ENCODE data around the gene B3GNT9.
"Not testable (repeated sequence)": the region's sequence is repeated elsewhere in the genome, so short reads cannot be mapped to it uniquely, and the experiment has no call there.

Gene B3GNT9

DNA sequence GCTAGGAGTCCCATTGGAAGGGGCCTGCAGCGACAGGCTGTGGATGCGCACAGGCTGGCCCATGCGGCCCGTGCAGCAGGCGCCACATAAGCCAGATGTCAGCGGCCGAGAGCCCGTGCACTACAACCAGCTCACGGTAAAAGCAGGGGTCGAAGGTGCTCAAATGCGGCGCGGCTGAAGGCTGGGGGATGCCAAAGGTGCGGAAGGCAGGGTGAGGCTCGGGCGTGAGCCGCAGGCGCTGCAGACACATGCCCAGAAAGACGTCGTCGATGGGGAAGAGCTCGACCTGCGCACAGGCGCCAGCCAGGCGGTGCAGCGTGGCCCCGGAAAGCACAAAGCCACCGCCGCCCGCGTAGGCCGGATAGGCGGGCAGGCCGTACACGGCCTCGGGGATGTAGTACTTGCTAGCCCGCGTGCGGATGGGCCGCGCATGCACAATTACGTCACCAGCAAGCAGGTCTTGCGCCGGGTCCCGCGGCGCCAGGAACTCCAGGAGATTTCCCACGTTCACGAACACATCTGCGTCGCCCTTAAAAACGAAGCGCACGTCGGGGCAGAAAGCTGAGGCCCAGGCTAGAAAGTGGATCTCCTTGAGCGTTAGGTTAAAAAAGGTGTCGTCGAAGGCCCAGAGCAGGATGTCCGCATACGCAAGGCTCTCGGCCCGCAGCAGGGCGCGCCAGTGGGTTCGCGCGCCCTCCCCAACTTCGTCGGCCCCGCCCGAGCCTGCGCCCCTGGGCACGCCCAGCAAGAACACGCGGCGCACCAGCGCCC is 1.3 kb downstream of the B3GNT9 start:
- no peak for DNase-seq

- DNase-seq, result no peak
Observed at GRCh38 chr16:67148656-67149275, 2.0 kb downstream of the B3GNT9 start.

DNA sequence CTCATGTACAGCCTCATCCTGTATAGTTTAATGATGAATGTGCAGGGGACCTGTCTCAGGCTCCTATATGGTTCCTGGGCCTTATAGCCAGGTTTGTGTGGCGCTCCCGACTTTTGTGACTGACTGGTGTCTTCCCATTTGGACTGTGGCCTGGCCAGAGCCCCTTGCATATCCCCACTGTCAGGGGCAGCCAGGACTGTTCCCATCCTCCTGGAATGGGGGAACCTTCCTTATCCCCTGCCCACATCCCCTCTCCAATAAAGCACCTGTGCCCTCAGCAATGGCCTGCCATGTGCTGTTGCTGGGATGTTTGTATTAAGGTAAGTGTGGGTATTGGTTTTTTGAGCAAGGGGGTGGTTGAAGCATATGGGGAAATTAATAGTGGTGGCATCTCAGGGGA is 2.6 kb downstream of the B3GNT9 start:
- no peak for DNase-seq

DNA sequence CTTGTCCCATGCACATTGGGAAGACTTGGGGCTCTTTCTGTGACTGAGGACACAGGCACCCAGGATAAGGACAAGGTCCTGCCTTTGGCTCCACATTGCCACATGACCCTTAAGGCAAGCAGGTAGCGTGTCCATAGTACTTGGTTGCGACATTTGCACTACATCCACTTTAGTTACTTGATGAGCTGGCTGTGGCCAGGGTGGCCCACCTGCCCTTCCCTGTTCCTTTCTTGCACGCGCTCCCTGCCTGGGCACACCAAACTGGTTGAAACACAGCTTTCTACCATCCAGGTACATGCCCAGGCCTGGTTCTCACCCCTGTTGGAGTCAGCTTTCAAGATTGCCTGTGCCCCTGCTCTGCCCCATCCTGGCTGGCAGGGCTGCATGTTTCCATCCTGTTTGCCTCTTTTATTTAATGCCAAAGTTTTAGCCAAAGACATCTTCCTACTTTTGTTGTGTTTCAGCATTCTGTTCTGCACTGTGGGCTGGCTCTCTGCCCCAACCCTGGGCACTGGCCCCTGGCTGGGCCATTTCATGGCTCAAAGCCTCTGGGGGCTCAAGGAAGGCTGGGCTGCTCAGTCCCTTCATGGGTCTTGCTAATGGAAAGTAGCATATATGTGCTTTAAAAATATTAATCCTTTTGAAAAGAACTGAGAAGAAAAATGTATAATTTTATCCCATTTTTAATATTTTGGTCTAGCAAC is 3.2 kb downstream of the B3GNT9 start:
- no peak for DNase-seq

DNA sequence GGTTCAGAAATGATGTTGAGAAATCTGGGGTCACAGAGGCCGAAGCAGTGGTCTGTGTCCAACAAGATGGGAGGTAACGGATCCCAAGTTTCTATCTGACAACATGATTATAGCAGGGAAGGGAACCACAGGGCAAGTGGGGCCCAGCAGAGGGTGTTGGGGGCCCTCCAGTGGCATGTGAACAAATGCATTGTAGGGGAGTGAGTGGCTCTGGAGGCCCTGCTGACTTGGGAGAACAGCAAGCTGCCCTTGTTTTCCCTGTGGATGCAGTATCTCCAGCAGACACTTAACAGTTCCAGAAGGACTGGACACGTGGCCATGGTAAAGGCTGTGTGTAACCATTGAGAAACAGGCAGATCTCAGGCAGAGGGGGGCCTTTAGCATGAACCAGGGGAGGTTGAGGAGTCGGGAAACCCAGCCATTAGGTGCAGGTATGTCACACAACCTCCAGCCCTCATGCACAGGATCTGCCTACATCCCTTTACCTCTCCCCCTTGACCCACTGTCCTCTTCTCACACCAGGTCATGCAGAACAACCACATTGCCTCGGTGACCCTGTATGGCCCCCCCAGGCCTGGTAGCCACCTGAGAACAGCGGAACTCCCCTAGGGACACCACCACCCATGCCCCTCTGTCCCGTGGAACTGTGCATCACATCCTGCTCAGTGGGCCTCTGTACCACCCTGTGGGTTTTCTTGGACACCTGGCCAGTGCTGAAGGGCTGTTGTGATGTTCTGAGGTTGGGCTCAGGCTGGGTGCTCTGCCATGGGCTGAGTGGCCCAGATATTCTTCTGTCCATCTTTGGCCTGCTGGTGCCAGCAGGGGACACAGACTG is 4.1 kb downstream of the B3GNT9 start:
- no peak for DNase-seq

GRCh38 chr16:67145746-67146145 is 5.1 kb downstream of the B3GNT9 start:
- no peak for DNase-seq

- DNase-seq, result no peak
Observed at GRCh38 chr16:67144943-67145342, 5.9 kb downstream of the B3GNT9 start.

GRCh38 chr16:67142342-67142741 is 8.5 kb downstream of the B3GNT9 start:
- DNase-seq, result no peak

DNA sequence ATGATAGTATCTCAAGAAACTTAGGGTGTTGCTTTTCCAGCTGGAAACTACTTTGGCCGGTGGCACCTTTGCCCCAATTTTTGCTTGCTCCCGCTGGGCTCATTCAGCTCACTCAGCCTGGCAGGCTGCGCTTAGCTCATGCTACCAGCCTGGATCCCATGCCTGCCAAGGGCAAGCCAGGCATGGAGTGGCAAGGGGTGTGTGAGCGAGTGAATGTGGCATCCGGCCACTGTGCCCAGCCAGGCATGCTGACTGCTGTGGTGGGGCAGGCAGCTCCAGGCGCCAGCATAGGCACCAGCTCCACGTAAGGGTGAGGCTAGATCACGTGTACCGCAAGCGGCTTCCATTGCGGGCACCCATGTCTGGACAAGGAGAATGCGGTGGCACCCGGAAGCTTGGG is 9.4 kb downstream of the B3GNT9 start:
- DNase-seq, result no peak

DNA sequence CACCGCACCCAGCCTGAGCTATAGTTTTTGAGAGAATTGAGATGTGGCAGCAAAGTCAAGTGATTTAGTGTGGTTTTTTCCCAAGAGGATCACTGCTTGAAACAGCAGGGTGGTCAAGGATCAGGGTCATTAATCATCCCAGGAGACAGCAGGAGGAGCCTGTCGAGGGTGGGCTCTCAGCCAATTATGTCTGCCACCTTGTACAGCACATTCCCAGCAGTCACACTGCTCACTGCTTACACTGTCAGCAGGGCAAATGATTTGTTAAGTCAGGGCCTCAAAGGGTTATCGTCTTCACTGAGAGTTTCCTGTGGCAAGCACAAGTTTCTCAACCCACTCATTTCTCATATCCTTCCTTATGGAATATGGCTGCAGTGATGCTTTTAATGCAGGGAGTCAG is 13.2 kb downstream of the B3GNT9 start:
- no peak for DNase-seq

DNA sequence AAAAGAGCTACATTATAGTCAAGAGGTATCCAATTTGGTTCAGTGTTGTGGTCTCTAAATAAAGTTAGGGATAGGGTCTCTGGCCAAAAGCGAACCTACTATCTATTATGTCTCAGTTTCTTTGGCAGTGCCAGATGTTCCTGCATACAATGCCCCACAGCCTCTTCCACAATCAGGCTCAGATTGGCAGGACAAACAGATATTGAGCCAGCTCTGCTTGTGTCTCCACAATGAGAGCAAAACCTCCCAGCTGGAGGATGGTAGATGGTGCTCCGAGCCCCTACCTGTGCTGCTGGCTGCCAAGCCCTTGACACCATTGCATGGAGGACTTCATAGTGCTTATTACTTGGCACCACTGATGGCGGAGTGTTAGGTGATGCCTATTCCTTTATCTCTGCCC is 21.4 kb downstream of the B3GNT9 start:
- no peak for DNase-seq

DNA sequence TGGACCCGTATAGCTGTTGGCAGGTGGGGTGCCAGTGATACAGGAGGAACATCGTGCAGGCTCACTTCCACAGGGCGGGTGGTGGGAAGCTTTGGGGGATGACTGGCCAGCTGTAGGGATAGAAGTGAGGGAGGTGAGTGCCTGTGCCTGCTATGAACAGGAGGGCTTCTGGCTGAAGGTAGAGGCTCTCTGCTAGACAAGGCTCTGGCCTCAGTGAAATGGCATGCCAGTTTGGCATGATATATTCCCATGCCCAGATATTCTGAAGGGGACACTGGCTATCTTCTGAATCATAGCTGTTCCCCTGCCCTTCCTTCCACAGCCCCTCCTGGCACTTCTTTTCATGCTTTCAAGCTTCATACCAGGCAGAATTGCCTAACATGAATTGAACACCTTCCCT is 21.9 kb downstream of the B3GNT9 start:
- DNase-seq, result no peak

- no peak for DNase-seq
Observed at GRCh38 chr16:67128417-67128816, 22.4 kb downstream of the B3GNT9 start.

- DNase-seq, result not testable (repeated sequence)
Observed at GRCh38 chr16:67122799-67123198, 28.0 kb downstream of the B3GNT9 start.

GRCh38 chr16:67120025-67120424 is 30.8 kb downstream of the B3GNT9 start:
- DNase-seq, result no peak

- no peak for DNase-seq
Observed at GRCh38 chr16:67117716-67118115, 33.1 kb downstream of the B3GNT9 start.

GRCh38 chr16:67116388-67117311 is 34.1 kb downstream of the B3GNT9 start:
- DNase-seq, result no peak

- DNase-seq, result no peak
Observed at GRCh38 chr16:67115639-67116038, 35.2 kb downstream of the B3GNT9 start.

DNA sequence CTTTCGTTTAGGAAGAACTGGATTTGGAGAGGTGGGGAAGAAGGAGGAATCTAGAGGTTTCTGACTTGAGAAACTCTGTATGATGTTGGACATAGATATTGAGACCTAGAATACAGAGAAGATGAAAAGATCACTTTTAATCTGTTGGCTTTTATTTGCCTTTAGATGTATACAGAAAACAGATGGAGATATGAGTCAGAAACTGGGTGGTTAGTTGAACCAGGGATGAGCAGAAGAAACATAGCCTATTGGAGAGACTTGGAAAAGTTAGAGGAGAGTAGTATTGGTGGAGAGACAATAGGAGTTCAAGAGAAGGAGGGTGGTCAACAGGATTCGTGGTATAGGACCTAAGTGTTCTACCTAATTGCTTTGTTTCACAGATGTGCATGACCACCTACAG is 36.0 kb downstream of the B3GNT9 start:
- no peak for DNase-seq

- no peak for DNase-seq
Observed at GRCh38 chr16:67112591-67113399, 38.0 kb downstream of the B3GNT9 start.

DNA sequence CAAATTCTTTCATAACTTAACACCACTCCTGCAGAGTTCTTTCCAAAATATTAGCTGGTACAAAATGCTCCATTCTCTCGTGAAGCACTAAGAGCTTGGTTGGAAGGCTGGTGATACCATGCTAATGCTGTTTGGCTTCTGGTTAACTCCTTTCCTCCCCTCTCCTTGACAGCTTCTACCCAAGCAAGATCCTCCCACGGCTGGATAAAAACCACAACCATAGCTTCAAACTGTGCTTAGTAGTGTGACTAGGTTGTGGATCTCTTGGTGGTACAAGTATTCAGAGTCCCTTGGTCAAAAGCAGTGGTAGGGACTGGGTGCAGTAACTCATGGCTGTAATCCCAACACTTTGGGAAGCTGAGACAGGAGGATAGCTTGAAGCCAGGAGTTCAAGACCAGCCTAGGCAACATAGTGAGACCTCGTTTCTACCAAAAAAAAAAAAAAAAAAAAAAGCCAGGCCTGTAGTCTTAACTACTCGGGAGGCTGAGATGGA is 38.8 kb downstream of the B3GNT9 start:
- DNase-seq, result no peak
